ENCODE measurements around the gene ZPR1. TPM values are rescaled to one million over a fixed set of nuclear protein-coding genes. Genes with fewer than 3 reads are reported as not detected.

ZPR1 gene
- total and polyA plus RNA-seq, 4 donors: 23.3 to 50.0 (median 37.9) TPM

DNA sequence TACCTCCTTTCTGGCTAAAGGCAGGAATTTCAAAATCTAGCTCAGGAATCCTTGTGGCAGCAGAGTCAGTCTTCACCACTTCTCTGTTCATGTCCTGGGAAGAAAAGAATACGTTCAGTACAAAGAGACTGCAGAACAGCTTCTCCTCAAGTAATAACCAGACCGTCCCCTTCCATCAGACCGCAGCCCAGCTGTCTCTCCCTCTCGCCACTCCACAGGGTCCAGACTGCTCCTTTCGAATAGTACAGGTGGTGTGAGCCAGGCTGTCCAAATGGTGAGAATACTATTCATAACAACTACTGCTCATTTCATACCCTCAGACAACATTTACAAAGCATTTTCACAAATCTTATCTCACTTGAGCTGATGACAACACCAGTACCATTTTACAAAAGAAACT lies 857 bp downstream of the ZPR1 start:
- no peaks in the 10 kb centered on the region for H3K27me3 ChIP-seq (ENCODE audit: control insufficient read depth, insufficient read depth, low read length)
- WGBS (ENCODE audit: insufficient coverage): no CpG with 5 or more reads among the region's 5 CpGs
- H3K9me3 ChIP-seq (ENCODE audit: control insufficient read depth, insufficient read depth, low read length): no peaks in the 10 kb centered on the region
- H3K4me1 ChIP-seq (ENCODE audit: control insufficient read depth, insufficient read depth, low read length): peaks cover 28% of the 10 kb centered on the region
- no peak for DNase-seq (ENCODE audit: low read depth in 4 of 6, low spot score in 6 of 6)
- H3K36me3 ChIP-seq (ENCODE audit: control insufficient read depth, insufficient read depth, low read length): peaks cover 32% of the 10 kb centered on the region
- peak overlapping the region; percentile 86 for H3K4me3 ChIP-seq (ENCODE audit: low read depth, low read length)
- H3K27ac ChIP-seq (ENCODE audit: low read depth, low read length): no peak overlapping the region

DNA sequence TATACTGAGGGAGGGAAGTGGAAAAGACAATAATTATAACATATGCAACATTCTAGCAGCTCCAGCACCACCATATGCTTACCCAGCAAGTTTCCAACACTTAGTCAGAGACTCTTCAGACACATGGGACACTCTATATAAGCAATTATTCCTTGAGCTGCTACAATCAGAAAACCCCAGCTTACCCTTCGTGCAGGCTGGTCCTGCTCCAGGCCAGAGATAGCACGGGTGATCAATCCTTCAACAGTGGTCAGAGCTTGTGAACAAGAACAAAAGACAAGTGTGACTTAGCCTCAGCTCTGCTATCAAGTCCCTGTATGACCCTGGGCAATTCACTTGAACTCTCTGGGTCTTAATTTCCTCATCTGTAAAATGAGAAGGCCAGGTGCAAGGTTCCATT lies 1.5 kb downstream of the ZPR1 start:
- no peak for DNase-seq (ENCODE audit: low read depth in 4 of 6, low spot score in 6 of 6)
- Histone ChIP-seq H3K36me3 (ENCODE audit: control insufficient read depth, insufficient read depth, low read length) (peaks cover 37% of the 10 kb centered on the region), H3K9me3 (ENCODE audit: control insufficient read depth, insufficient read depth, low read length) (no peaks in the 10 kb centered on the region), H3K4me3 (ENCODE audit: low read depth, low read length) (no peak overlapping the region), H3K4me1 (ENCODE audit: control insufficient read depth, insufficient read depth, low read length) (peaks cover 23% of the 10 kb centered on the region), H3K27ac (ENCODE audit: low read depth, low read length) (no peak overlapping the region), H3K27me3 (ENCODE audit: control insufficient read depth, insufficient read depth, low read length) (no peaks in the 10 kb centered on the region)
- WGBS (ENCODE audit: insufficient coverage): 79% methylated on average over 2 of the region's 2 CpGs

DNA sequence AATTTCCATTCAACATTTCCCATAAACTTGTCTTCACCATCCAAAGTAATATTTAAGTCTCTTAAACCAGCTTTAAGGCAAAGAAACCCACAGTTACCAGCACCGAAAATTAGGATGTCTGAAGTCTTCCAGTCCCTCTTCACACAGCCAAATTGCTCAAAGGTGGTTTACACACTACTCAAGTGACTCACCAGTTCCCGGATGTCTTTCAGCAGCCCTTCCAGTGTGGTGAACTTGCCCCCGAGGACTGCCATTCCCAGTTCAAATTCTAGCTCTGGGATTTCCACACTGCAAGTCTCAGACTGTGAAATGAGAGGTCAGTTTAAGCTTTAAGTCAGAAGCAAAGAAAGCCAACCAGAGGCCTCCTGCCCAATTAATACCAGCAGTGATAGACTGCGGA lies 5.1 kb downstream of the ZPR1 start:
- WGBS (ENCODE audit: insufficient coverage): 96% methylated on average over 4 of the region's 4 CpGs
- Histone ChIP-seq H3K36me3 (ENCODE audit: control insufficient read depth, insufficient read depth, low read length) (peaks cover 58% of the 10 kb centered on the region), H3K4me1 (ENCODE audit: control insufficient read depth, insufficient read depth, low read length) (peaks cover 8% of the 10 kb centered on the region), H3K27me3 (ENCODE audit: control insufficient read depth, insufficient read depth, low read length) (no peaks in the 10 kb centered on the region), H3K9me3 (ENCODE audit: control insufficient read depth, insufficient read depth, low read length) (no peaks in the 10 kb centered on the region), H3K4me3 (ENCODE audit: low read depth, low read length) (no peak overlapping the region), H3K27ac (ENCODE audit: low read depth, low read length) (no peak overlapping the region)
- no peak for DNase-seq (ENCODE audit: low read depth in 4 of 6, low spot score in 6 of 6)

DNA sequence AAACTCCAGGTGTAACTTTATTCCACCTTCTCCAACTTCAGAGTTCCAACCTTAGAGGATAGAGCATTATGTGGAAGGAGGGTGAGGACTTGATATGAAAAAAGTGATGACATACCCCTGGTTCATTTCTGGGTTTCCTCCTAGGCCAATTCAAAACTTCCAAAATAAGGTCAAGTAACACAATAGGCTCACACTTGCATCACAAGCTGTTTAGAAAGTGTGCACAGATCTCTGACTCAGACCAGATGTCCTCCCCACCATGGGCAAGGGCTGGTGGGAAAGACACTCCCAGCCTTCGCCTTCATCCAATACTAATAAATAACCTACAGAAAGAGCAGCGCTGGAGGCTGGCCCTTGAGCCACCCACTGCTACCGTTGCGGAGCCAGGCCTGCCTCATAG lies 9.3 kb downstream of the ZPR1 start:
- Histone ChIP-seq H3K4me3 (ENCODE audit: low read depth, low read length) (no peak overlapping the region), H3K9me3 (ENCODE audit: control insufficient read depth, insufficient read depth, low read length) (no peaks in the 10 kb centered on the region), H3K4me1 (ENCODE audit: control insufficient read depth, insufficient read depth, low read length) (no peaks in the 10 kb centered on the region), H3K27me3 (ENCODE audit: control insufficient read depth, insufficient read depth, low read length) (no peaks in the 10 kb centered on the region), H3K36me3 (ENCODE audit: control insufficient read depth, insufficient read depth, low read length) (peaks cover 40% of the 10 kb centered on the region), H3K27ac (ENCODE audit: low read depth, low read length) (no peak overlapping the region)
- 100% methylated on average over 4 of the region's 4 CpGs for WGBS (ENCODE audit: insufficient coverage)
- DNase-seq (ENCODE audit: low read depth in 4 of 6, low spot score in 6 of 6): no peak

DNA sequence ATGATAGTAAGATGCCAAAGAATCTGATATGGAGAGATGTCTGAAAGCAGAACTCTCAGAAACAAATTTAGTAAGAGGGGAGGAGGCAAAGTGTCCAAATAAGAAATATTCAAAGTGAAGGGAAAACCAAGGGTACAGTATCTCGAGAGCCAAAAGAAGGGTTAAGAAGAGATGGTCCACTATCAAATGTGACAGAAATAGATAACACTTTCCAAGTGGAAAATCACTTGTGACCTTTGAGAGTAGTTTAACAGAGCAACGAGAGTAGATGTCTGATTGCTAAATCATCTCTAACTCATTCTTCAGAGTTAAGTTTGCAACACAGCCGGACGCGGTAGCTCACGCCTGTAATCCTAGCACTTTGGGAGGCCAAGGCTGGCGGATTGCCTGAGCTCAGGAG lies 10.8 kb downstream of the ZPR1 start:
- DNase-seq (ENCODE audit: low read depth in 4 of 6, low spot score in 6 of 6): no peak
- Histone ChIP-seq H3K4me1 (ENCODE audit: control insufficient read depth, insufficient read depth, low read length) (peaks cover 3% of the 10 kb centered on the region), H3K4me3 (ENCODE audit: low read depth, low read length) (no peak overlapping the region), H3K27ac (ENCODE audit: low read depth, low read length) (no peak overlapping the region), H3K36me3 (ENCODE audit: control insufficient read depth, insufficient read depth, low read length) (peaks cover 29% of the 10 kb centered on the region), H3K9me3 (ENCODE audit: control insufficient read depth, insufficient read depth, low read length) (no peaks in the 10 kb centered on the region), H3K27me3 (ENCODE audit: control insufficient read depth, insufficient read depth, low read length) (no peaks in the 10 kb centered on the region)
- WGBS (ENCODE audit: insufficient coverage): 91% methylated on average over 5 of the region's 7 CpGs

DNA sequence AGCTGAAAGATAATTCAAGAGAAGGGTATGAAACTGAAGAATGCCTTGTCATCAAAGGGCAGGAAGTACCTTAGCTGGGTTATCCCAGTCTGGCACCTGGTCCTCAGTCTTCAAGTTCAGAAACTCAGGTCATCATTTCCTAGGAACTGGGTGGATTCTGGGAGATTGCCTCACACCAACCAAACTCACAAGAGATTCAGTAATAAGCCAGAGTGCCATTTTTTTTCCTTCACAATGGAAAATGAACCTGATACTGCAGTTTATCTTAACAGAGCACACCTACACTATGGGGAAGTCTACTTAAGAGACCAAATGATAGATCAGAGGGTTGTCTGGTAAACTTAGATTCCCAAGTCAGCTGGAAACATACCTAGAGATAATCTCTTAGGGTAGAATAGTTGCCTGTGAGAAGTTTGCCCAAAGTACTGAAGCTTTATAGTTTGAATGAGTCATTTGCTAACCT lies 11.3 kb downstream of the ZPR1 start:
- H3K27me3 ChIP-seq (ENCODE audit: control insufficient read depth, insufficient read depth, low read length): no peaks in the 10 kb centered on the region
- H3K36me3 ChIP-seq (ENCODE audit: control insufficient read depth, insufficient read depth, low read length): peaks cover 24% of the 10 kb centered on the region
- peaks cover 7% of the 10 kb centered on the region for H3K4me1 ChIP-seq (ENCODE audit: control insufficient read depth, insufficient read depth, low read length)
- no peak for DNase-seq (ENCODE audit: low read depth in 4 of 6, low spot score in 6 of 6)
- no peaks in the 10 kb centered on the region for H3K9me3 ChIP-seq (ENCODE audit: control insufficient read depth, insufficient read depth, low read length)
- H3K27ac ChIP-seq (ENCODE audit: low read depth, low read length): no peak overlapping the region
- H3K4me3 ChIP-seq (ENCODE audit: low read depth, low read length): no peak overlapping the region

DNA sequence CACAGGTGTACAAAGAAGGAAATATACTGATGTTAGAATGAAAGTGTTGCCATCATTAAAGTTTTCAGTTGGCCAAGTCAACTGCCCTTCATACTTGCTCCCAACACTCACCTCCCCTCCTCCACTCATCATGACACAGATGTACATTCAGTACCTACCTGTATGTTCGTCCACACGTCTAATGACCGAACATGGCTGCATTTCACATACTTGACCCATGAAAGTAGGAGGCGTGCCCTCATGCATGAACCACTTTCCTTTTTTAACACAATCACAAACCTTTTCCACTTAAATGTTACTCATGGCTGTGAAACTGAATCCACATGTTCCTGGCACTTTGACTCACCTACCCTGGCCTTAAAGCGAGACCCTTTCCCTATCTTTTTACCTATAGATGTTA lies 11.8 kb downstream of the ZPR1 start:
- no peaks in the 10 kb centered on the region for H3K27me3 ChIP-seq (ENCODE audit: control insufficient read depth, insufficient read depth, low read length)
- H3K4me3 ChIP-seq (ENCODE audit: low read depth, low read length): no peak overlapping the region
- 98% methylated on average over 4 of the region's 5 CpGs for WGBS (ENCODE audit: insufficient coverage)
- no peak overlapping the region for H3K27ac ChIP-seq (ENCODE audit: low read depth, low read length)
- no peaks in the 10 kb centered on the region for H3K9me3 ChIP-seq (ENCODE audit: control insufficient read depth, insufficient read depth, low read length)
- DNase-seq (ENCODE audit: low read depth in 4 of 6, low spot score in 6 of 6): no peak
- H3K4me1 ChIP-seq (ENCODE audit: control insufficient read depth, insufficient read depth, low read length): peaks cover 9% of the 10 kb centered on the region
- peaks cover 23% of the 10 kb centered on the region for H3K36me3 ChIP-seq (ENCODE audit: control insufficient read depth, insufficient read depth, low read length)

DNA sequence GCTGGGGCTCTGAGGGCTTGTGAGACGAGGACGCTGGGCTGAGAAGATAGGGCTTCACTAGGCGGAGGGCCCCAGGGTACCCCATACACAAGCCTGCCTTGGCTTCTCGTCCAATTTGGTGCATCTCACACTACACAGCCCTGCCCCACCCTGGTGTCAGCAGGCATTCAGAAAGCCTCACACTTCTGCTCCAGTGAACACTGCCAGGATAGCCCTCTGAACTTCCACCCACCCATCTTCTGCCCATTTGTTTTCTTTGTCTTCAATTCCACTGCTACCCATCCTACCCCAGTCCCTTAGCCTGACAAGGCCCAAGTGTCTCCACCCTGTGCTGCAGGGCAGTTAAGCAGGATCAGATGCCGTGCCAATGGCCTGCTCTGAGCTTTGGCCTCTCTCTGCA lies 13.2 kb downstream of the ZPR1 start:
- no peak overlapping the region for H3K27ac ChIP-seq (ENCODE audit: low read depth, low read length)
- 55% methylated on average over 5 of the region's 5 CpGs for WGBS (ENCODE audit: insufficient coverage)
- no peaks in the 10 kb centered on the region for H3K27me3 ChIP-seq (ENCODE audit: control insufficient read depth, insufficient read depth, low read length)
- H3K4me1 ChIP-seq (ENCODE audit: control insufficient read depth, insufficient read depth, low read length): peaks cover 9% of the 10 kb centered on the region
- H3K36me3 ChIP-seq (ENCODE audit: control insufficient read depth, insufficient read depth, low read length): peaks cover 16% of the 10 kb centered on the region
- no peak for DNase-seq (ENCODE audit: low read depth in 4 of 6, low spot score in 6 of 6)
- H3K4me3 ChIP-seq (ENCODE audit: low read depth, low read length): no peak overlapping the region
- H3K9me3 ChIP-seq (ENCODE audit: control insufficient read depth, insufficient read depth, low read length): no peaks in the 10 kb centered on the region

DNA sequence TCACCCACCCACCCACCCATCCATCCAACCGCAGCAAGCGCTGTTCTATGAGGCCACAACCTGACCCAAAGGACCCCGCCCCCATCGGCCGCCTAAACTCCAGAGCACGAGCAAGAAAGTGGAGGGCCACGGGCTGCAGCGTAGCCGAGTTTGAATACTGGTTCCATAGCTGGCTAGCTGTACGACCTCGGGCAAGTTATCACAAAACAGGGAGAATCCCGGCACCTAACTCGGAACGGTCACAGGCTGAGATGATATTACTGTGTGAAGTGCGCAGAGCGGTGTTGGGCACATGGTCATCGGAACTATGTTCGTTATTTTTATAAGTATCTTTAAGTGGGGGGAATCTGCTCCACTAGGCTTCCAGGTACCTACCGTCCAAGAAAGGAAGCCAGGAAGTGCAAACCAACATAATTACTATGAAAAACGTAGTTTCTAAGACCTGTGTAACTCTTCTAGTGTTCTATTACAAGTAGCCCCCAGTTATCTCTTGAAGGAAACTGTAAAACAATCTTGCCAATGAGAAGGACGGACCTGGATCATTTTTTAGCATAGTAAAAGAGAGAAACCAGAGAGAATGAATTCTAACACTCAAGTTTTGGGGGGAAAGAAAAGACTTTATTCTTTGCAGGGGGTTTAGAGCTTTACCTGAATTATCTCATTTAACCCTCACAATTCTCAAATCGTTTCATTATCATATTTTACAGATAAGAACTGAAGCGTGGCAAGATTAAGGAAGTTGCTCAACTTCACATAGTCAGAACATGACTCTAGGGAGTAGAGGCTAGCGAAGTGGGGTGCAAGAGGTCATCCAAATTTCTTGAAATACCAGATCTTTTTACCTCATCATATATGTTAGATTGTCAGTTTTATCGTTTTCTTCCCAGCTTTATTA lies 14.4 kb downstream of the ZPR1 start:
- Histone ChIP-seq H3K4me3 (ENCODE audit: low read depth, low read length) (peak overlapping the region; percentile 97), H3K9me3 (ENCODE audit: control insufficient read depth, insufficient read depth, low read length) (no peaks in the 10 kb centered on the region), H3K36me3 (ENCODE audit: control insufficient read depth, insufficient read depth, low read length) (peaks cover 12% of the 10 kb centered on the region), H3K4me1 (ENCODE audit: control insufficient read depth, insufficient read depth, low read length) (peaks cover 9% of the 10 kb centered on the region), H3K27me3 (ENCODE audit: control insufficient read depth, insufficient read depth, low read length) (no peaks in the 10 kb centered on the region), H3K27ac (ENCODE audit: low read depth, low read length) (peak overlapping the region; percentile 95)
- peak in 2 of 6 donors; percentile 31 to 35 for DNase-seq (ENCODE audit: low read depth in 4 of 6, low spot score in 6 of 6)
- WGBS (ENCODE audit: insufficient coverage): 0% methylated on average over 10 of the region's 25 CpGs

Data from spinal cord (tissue), 10 donors.